Activated CD4-positive, alpha-beta T cell treated with anti-CD3 and anti-CD28 coated beads, Interleukin-2, amount 10 ng/mL, durations not matched to agents 7 days and 5 days (primary cell): ENCODE results near the gene NOS1AP. TPM values are rescaled to one million over a fixed set of nuclear protein-coding genes. Genes with fewer than 3 reads are reported as not detected.
A peak's percentile ranks its signal among the peaks of the same experiment; 100 is the strongest.

Experiments
- CTCF ChIA-PET: fragments of 350-600 bp; sonication (Branson Sonifier 250); formaldehyde crosslinking; loops from one replicate; lab custom pipeline; 2021; ENCODE audit warnings: antibody characterized with exemption; lab: Charles Lee
- POLR2A ChIA-PET: fragments of 350-600 bp; sonication (Branson Sonifier 250); formaldehyde crosslinking; loops from one replicate; lab custom pipeline; 2021; ENCODE audit warnings: antibody characterized with exemption; lab: Charles Lee
- DNase-seq: peaks from one replicate; pipeline ENCODE4 v3.0.0-alpha.2; 2020
- H3K27ac Mint-ChIP-seq: one replicate; pipeline ENCODE4 v1.8.0; 2021; ENCODE audit warnings: mild to moderate bottlenecking, moderate library complexity, mixed read lengths
- H3K27me3 Mint-ChIP-seq: one replicate; pipeline ENCODE4 v1.8.0; 2021; ENCODE audit warnings: mixed read lengths
- H3K36me3 Mint-ChIP-seq: one replicate; pipeline ENCODE4 v1.8.0; 2021; ENCODE audit warnings: low read depth, mixed read lengths
- H3K4me1 Mint-ChIP-seq: one replicate; pipeline ENCODE4 v1.8.0; 2021; ENCODE audit warnings: mixed read lengths
- H3K4me3 Mint-ChIP-seq: one replicate; pipeline ENCODE4 v1.8.0; 2021; ENCODE audit warnings: mild to moderate bottlenecking, moderate library complexity, mixed read lengths
- H3K9me3 Mint-ChIP-seq: one replicate; pipeline ENCODE4 v1.8.0; 2021; ENCODE audit warnings: mixed read lengths
- total RNA-seq, 2 experiments: library from RNA; stranded (reverse); gene quantifications; one replicate each; pipeline ENCODE4 v1.2.3, GENCODE V29; 2021

NOS1AP gene
- under 1 TPM in 1 of 2 experiments, not detected in 1; 0.06 TPM for total RNA-seq

DNA sequence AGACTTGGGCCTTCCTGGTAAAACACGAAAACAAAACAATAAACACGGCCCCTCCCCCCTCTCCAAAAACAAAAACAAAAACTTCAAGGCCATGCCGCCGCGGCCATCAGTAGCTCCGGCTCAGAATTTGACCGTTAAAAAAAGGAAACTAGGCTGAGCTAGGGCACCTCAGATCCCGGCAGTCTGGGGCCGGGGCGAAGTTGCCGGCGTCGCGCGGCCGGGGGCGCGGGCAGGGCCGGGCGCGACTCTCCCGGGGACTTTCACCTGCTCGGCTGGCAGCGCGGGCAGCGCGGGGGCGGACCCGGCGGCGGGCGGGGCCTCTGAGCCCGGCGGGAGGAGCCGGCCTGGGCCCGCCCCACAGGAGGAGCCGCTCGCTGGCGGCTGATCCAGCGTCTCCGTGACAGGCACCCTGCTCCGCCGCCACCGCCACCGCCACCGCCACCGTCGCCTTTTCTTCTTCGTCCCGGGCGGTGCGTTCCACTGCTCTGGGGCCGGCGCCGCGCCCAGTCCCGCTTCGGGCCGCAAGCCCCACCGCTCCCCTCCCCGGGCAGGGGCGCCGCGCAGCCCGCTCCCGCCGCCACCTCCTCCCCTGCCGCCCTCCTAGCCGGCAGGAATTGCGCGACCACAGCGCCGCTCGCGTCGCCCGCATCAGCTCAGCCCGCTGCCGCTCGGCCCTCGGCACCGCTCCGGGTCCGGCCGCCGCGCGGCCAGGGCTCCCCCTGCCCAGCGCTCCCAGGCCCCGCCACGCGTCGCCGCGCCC is at the start of gene NOS1AP:
Gene NOS1AP (plus strand): TSS at position 358 of the 760 bp plus-strand sequence. CDS start 487 bp downstream, outside the sequence.
- H3K4me1 Mint-ChIP-seq: peaks cover 8% of the 10 kb centered on the region
- H3K36me3 Mint-ChIP-seq: no peaks in the 10 kb centered on the region
- H3K9me3 Mint-ChIP-seq: no peaks in the 10 kb centered on the region
- POLR2A ChIA-PET: no interaction called here
- peak within 1 kb of the TSS; percentile 25 for H3K27ac Mint-ChIP-seq
- H3K4me3 Mint-ChIP-seq: peak within 1 kb of the TSS; percentile 71
- DNase-seq: peak; percentile 80
- H3K27me3 Mint-ChIP-seq: peaks cover 73% of the 10 kb centered on the region
- CTCF ChIA-PET: interaction anchor here (0.6 kb wide), 1 partner anchor 205 kb away, joined by 3 read pairs; no protein-coding TSS in a partner anchor

DNA sequence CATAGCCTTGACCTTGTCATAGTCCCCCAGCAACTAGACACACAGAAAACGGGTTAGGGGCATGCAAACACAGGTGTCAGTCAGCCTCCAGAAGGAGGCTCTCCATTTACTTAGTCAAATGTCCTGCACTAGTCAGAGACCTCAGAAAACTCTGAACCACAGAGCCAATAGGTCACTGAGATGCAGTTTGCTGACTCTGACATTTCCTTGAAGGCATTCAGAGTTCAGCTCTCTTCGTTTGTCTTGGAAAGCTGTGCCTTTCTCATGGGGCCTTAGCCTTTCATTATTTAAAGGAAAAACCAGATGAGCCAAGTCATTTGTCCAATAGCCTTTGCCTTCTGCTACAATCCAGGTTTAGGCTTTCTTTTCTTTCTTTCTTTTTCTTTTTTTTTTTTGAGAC is 49.3 kb upstream of the NOS1AP start:
- peaks cover 26% of the 10 kb centered on the region for H3K27me3 Mint-ChIP-seq
- CTCF ChIA-PET: interaction anchor here (0.7 kb wide), 1 partner anchor 14 kb away, joined by 3 read pairs; no protein-coding TSS in a partner anchor
- no peaks in the 10 kb centered on the region for H3K9me3 Mint-ChIP-seq
- POLR2A ChIA-PET: no interaction called here
- no peak overlapping the region for H3K27ac Mint-ChIP-seq
- H3K36me3 Mint-ChIP-seq: no peaks in the 10 kb centered on the region
- no peak overlapping the region for H3K4me3 Mint-ChIP-seq
- no peak for DNase-seq
- peaks cover 12% of the 10 kb centered on the region for H3K4me1 Mint-ChIP-seq

DNA sequence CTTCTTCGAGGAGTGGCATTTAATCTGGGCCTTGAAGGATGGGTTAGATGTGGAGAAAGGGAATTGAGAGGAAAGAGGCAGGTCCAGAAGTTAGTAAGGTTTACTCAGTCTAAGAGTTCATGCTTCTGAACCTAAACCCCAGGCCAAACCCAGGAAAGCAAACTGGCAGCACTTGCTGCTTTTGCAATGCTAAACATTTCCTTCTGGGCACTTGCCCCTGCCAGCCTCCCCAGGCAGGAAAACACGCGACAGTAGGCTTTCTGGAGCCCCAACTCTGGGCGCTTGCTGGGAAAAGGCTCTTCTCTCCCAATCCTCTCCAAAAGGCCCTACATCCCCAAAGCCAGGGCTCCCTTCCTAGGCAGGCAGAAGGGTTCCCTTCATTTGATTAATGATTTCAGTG is 48.4 kb upstream of the NOS1AP start:
- Mint-ChIP-seq H3K36me3 (no peaks in the 10 kb centered on the region), H3K4me3 (no peak overlapping the region), H3K9me3 (no peaks in the 10 kb centered on the region), H3K27me3 (peaks cover 32% of the 10 kb centered on the region), H3K27ac (no peak overlapping the region), H3K4me1 (peaks cover 12% of the 10 kb centered on the region)
- CTCF ChIA-PET: no interaction called here
- POLR2A ChIA-PET: no interaction called here
- no peak for DNase-seq

DNA sequence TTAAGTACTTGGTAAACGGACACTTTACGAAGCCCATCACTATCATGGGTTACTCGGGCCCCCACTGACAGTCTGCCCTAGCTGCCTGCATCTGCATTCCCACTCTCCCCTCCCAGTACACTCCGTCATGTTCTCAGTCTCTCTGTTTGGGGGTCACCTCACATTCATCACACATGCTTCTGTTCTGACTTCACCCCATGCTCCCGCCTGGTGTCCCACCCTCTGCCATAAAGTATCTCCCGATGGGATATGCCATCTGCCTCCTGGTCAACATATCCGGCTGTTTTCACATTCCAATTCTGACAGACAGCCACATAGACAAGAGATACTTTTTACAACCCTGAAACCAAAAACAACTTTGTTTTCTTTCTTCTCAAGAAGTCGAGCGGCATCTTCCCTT is 46.9 kb upstream of the NOS1AP start:
- Mint-ChIP-seq H3K9me3 (no peaks in the 10 kb centered on the region), H3K4me1 (peaks cover 12% of the 10 kb centered on the region), H3K27me3 (peaks cover 42% of the 10 kb centered on the region), H3K27ac (no peak overlapping the region), H3K4me3 (peak overlapping the region; percentile 82), H3K36me3 (no peaks in the 10 kb centered on the region)
- CTCF ChIA-PET: interaction anchor here (1.9 to 2.1 kb wide), 2 partner anchors 14 to 230 kb away, joined by 5 to 11 read pairs; no protein-coding TSS in a partner anchor
- POLR2A ChIA-PET: no interaction called here
- no peak for DNase-seq

DNA sequence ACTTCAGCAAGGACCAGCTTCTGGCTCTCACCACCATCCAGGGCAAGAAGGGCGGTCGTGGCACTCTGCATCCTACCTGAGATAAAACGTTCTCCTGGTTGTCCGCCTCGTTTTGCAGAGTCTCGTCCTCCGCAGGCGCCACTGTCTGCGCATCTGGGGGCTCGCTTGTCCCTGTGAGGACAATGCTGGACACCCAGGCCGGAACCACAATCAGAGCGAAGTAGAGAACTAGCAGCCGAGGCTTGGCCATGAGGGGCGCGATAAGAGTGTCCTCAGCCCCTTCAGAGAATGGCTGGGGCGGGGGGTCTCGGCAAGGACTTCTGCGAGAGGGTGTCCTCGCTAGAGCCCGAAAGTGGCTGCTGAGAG is 46.3 kb upstream of the NOS1AP start:
- peaks cover 44% of the 10 kb centered on the region for H3K27me3 Mint-ChIP-seq
- peak overlapping the region; percentile 82 for H3K4me3 Mint-ChIP-seq
- POLR2A ChIA-PET: no interaction called here
- DNase-seq: no peak
- H3K36me3 Mint-ChIP-seq: no peaks in the 10 kb centered on the region
- no peaks in the 10 kb centered on the region for H3K9me3 Mint-ChIP-seq
- CTCF ChIA-PET: interaction anchor here (1.1 to 2.1 kb wide), 3 partner anchors 13 to 273 kb away, joined by 3 to 11 read pairs (median 5); partner anchors contain the start of gene DUSP12
- peaks cover 12% of the 10 kb centered on the region for H3K4me1 Mint-ChIP-seq
- no peak overlapping the region for H3K27ac Mint-ChIP-seq

DNA sequence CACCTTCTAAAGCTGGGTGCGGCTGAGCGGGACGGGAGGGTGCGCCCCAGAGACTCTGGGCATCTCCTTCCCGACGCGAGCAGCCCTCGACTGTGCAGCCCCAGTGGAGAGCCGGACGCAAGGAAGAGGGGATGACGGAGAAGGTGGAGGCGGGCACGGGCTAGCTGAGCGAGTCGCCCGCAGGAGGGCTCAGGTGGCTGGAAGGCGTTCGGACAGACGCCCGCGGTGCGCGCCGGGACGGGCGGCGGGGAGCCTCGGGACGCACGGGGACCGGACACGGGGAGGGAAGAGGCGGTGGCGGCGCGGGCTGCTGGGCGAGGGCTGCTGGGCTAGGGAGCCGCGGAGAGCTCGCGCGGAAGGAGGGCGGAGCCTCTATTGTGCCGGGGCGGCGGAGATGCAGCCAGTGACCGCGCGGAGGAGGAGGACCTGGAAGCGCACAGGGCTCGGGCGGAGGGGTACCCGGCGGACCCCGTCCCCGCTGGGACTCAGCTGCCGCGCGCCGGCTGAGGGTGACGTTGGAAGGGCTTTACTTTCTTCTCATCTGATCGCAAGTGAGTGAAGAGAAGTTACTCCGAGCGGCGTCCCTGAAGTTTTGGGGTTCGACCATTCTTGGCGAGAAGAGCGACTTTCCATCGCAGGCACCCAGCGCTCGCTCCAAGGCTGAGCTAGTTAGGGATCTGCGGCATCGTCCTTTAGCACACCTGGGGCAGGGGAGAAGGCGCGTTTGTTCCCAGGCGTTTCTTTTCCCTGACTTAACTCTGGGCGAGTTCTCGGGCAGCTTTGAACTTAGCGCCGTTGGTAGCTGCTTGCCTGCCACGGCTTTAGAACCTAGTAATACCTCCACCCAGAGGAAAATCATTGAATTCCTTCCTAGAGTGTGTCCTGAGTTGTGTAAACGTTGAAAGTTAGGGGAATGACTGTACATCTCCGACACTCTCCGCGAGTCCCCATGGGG is 45.7 kb upstream of the NOS1AP start, which contains the start of gene OLFML2B:
Gene OLFML2B (minus strand): TSS at position 323 of the 955 bp plus-strand sequence. CDS start 439 bp downstream, outside the sequence.
- H3K9me3 Mint-ChIP-seq: no peaks in the 10 kb centered on the region
- H3K4me1 Mint-ChIP-seq: peaks cover 12% of the 10 kb centered on the region
- H3K4me3 Mint-ChIP-seq: peak within 1 kb of the TSS; percentile 82
- no peaks in the 10 kb centered on the region for H3K36me3 Mint-ChIP-seq
- ChIA-PET CTCF (interaction anchor here (0.6 to 2.1 kb wide), 5 partner anchors 13 to 492 kb away, joined by 3 to 11 read pairs (median 3); partner anchors contain the start of gene DUSP12), POLR2A (no interaction called here)
- no peak within 1 kb of the TSS for H3K27ac Mint-ChIP-seq
- peaks cover 48% of the 10 kb centered on the region for H3K27me3 Mint-ChIP-seq
- peak; percentile 59 for DNase-seq

DNA sequence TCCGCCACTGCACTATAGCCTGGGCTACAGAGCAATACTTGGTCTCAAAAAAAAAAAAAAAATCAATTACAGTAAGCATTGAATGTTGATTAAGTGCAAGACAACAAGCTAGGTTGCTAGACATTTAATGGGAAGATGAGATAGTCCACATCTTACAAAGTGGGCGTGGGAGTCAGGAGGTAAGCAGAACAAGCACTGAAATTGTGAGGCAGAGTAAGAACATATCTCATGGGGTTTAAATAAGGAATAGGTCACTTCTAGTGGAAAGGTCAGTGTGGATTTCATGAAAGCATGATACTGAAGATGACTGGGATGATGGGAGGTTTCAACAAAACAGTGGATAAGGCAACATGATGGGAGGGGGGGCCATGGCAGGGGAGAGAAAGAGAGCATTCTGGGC is 44.0 kb upstream of the NOS1AP start:
- Mint-ChIP-seq H3K4me1 (peaks cover 12% of the 10 kb centered on the region), H3K27me3 (peaks cover 49% of the 10 kb centered on the region), H3K9me3 (no peaks in the 10 kb centered on the region), H3K36me3 (no peaks in the 10 kb centered on the region), H3K4me3 (no peak overlapping the region), H3K27ac (no peak overlapping the region)
- CTCF ChIA-PET: interaction anchor here (0.6 to 0.7 kb wide), 2 partner anchors 120 to 233 kb away, joined by 3 read pairs; no protein-coding TSS in a partner anchor
- POLR2A ChIA-PET: no interaction called here
- no peak for DNase-seq

DNA sequence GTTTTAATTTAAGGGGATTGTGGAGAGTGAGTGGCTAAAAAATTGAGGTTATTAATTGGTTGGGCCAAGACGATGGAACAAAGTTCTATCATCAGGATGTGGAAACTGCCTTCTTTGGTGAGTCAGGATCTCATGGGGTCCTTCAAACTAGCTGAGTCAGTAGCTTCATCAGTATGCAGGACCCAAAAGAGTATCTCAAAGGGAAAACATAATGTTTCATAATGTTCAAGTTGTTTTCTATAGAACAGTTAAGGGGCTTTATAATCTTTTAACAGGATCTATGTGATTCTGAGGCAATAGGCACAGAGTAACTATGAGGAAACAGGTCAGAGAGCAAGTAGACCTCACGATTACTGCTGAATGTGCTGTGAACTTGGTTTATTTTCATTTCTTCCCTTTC is 42.6 kb upstream of the NOS1AP start:
- CTCF ChIA-PET: interaction anchor here (0.6 kb wide), 1 partner anchor 112 kb away, joined by 3 read pairs; no protein-coding TSS in a partner anchor
- Mint-ChIP-seq H3K27me3 (peaks cover 49% of the 10 kb centered on the region), H3K4me3 (no peak overlapping the region), H3K9me3 (no peaks in the 10 kb centered on the region), H3K36me3 (no peaks in the 10 kb centered on the region), H3K4me1 (peaks cover 12% of the 10 kb centered on the region), H3K27ac (no peak overlapping the region)
- POLR2A ChIA-PET: no interaction called here
- DNase-seq: no peak

DNA sequence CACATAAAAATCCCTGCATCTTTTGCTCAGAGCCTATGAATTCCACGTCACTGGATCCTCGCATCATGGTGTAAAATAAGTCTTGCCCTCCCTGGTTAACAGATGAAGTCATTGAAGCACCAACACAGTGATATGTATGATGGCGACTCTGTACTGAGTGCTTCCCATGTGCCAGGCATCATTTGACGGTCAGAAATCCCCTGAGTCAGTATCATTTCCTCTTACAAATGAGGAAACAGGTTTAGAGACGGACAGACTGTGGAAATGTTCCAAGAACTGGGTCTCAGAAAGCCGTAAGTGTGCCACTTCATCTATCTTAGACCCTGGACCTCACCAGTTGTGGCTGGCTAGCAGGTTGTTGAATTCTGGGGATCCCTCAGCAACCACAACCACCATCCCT is 40.8 kb upstream of the NOS1AP start:
- Mint-ChIP-seq H3K27me3 (peaks cover 39% of the 10 kb centered on the region), H3K36me3 (no peaks in the 10 kb centered on the region)
- POLR2A ChIA-PET: no interaction called here

DNA sequence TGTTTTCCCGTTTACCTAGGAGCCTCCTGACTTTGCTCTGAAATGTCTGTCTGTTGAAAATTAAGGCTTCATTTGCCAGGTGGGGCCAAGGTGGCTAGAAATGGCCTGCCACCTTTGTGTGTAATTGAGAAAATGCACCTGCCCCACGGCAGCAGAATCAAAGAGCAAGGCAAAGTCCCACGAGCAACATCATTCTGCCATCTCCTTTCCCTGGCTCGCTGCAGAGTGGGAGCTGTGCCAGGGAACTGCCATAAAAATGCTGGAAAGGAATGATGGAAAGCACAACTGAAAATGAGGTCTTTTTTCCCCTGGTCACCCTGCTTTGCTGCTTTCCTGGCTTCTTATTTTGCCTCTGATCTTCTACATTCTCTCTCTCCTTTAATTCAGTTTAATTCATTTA is 40.3 kb upstream of the NOS1AP start:
- CTCF ChIA-PET: interaction anchor here (1.5 kb wide), 1 partner anchor 236 kb away, joined by 5 read pairs; no protein-coding TSS in a partner anchor
- no peak for DNase-seq
- Mint-ChIP-seq H3K4me3 (no peak overlapping the region), H3K27me3 (peaks cover 39% of the 10 kb centered on the region), H3K4me1 (peaks cover 4% of the 10 kb centered on the region), H3K36me3 (no peaks in the 10 kb centered on the region), H3K27ac (no peak overlapping the region), H3K9me3 (no peaks in the 10 kb centered on the region)
- POLR2A ChIA-PET: no interaction called here

More for the DNA sequence above, 40.8 kb upstream of the NOS1AP start:
- Mint-ChIP-seq H3K9me3 (no peaks in the 10 kb centered on the region), H3K4me3 (no peak overlapping the region), H3K4me1 (peaks cover 7% of the 10 kb centered on the region), H3K27ac (no peak overlapping the region)
- DNase-seq: no peak
- CTCF ChIA-PET: interaction anchor here (0.8 kb wide), 1 partner anchor 9 kb away, joined by 3 read pairs; no protein-coding TSS in a partner anchor

DNA sequence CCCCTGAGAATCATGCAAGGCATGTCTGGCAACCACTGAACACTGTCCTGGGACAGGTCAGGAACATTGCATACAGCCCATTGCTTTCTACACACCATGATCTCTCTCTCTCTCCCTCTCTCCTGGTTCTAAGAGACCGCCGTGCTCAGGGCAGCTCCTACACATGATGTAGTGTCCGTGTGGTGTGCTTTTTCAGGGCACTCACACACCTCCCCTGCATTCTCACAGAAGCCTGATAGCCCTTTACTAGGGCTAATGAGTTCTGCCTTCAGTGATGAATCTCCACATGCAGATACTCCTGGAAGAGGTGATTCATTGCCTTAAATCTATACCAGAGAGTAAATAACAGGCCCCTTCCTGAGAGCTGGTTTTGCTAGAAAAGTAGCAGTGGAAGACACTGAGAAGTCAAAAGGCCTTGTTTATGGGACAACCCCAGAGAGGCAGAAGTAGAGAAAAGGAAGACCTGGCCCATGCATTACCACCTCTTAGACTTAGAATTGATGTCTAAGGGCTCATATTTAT is 38.7 kb upstream of the NOS1AP start:
- ChIA-PET POLR2A (no interaction called here), CTCF (interaction anchor here (1.5 kb wide), 1 partner anchor 238 kb away, joined by 5 read pairs; no protein-coding TSS in a partner anchor)
- H3K27me3 Mint-ChIP-seq: peaks cover 26% of the 10 kb centered on the region
- H3K27ac Mint-ChIP-seq: no peak overlapping the region
- H3K36me3 Mint-ChIP-seq: no peaks in the 10 kb centered on the region
- H3K4me3 Mint-ChIP-seq: no peak overlapping the region
- no peak for DNase-seq
- H3K9me3 Mint-ChIP-seq: no peaks in the 10 kb centered on the region
- H3K4me1 Mint-ChIP-seq: peaks cover 2% of the 10 kb centered on the region

DNA sequence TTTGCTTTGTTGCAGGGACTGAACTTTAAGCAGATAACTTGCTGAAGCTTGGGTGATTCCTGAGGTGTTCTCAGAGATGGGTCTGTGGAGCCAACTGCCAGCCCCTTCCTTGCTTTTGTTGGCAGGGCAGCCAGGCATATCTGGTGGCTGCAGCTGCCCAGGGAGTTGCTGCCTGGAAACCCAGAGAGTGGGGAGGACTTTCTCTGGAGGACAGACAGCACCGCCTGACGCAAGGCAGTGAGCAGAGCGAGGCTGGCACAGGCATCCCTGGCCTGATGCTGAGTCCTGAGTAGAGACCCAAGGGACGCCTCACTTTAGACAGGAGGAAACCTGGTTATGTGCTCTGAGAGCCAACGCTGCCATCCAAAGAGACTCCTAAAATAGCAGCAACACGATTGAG is 36.1 kb upstream of the NOS1AP start:
- peaks cover 2% of the 10 kb centered on the region for H3K4me1 Mint-ChIP-seq
- POLR2A ChIA-PET: no interaction called here
- H3K27me3 Mint-ChIP-seq: peaks cover 11% of the 10 kb centered on the region
- CTCF ChIA-PET: interaction anchor here (1.5 kb wide), 1 partner anchor 13 kb away, joined by 3 read pairs; no protein-coding TSS in a partner anchor
- no peaks in the 10 kb centered on the region for H3K9me3 Mint-ChIP-seq
- DNase-seq: no peak
- H3K27ac Mint-ChIP-seq: no peak overlapping the region
- H3K36me3 Mint-ChIP-seq: no peaks in the 10 kb centered on the region
- no peak overlapping the region for H3K4me3 Mint-ChIP-seq
